ENCODE measurements around the gene PAX4. TPM values are rescaled to one million over a fixed set of nuclear protein-coding genes. Genes with fewer than 3 reads are reported as not detected.

PAX4 gene
- polyA plus RNA-seq, 1 of the 3 experiments (the other 2 are of a cell fraction) = not detected

DNA sequence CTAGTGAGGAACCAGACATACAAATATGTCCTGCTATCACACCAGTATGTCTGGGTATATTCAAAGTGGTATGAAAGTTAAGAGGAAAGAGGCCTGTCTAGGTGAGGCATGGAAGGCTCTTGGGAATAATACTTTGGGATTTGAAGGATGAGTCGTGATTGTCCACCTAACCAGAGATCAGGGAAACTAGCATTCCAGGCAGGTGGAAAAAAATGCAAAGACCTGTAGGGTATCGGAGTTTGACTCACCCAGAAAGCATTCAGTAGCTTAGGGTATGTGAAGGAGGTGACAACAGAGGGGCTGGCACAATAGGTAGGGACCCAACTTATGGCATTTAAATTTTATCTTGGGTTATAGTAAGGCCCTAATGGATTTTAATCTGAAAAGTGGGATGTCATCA lies 31.6 kb downstream of the PAX4 start:
- no peaks in the 10 kb centered on the region for H3K9me3 ChIP-seq
- H3K27ac ChIP-seq (ENCODE audit: low read depth in 2 of 2, low read length in 1 of 2) = no peak overlapping the region
- TF ChIP-seq RAD21 (IDR thresholded peaks at IDR 0.05; ENCODE audit: low read length) (no peak), POLR2AphosphoS5 (IDR thresholded peaks at IDR 0.05; ENCODE audit: low read depth, low read length) (no peak), ELF1 (IDR thresholded peaks at IDR 0.05) (no peak), RFX5 (IDR thresholded peaks at IDR 0.05; ENCODE audit: low read length) (no peak), MAX (IDR thresholded peaks at IDR 0.05; ENCODE audit: low read depth) (no peak)
- peaks cover 6% of the 10 kb centered on the region for H3F3A ChIP-seq (replicated peaks; ENCODE audit: insufficient read depth)
- H3K27me3 ChIP-seq (ENCODE audit: insufficient read depth) = no peaks in the 10 kb centered on the region
- no peak overlapping the region for H3K4me2 ChIP-seq
- DNase-seq = no peak
- no peak overlapping the region for H3K4me3 ChIP-seq (ENCODE audit: low read depth in 2 of 2, low read length in 1 of 2)
- peaks cover 42% of the 10 kb centered on the region for H4K20me1 ChIP-seq (ENCODE audit: insufficient read depth)
- CTCF ChIA-PET = interaction anchor here (0.8 to 7.9 kb wide), 4 partner anchors 9 to 622 kb away, joined by 3 to 78 read pairs (median 4); no protein-coding TSS in a partner anchor
- H2AFZ ChIP-seq (ENCODE audit: low read depth) = no peak overlapping the region
- 87% methylated on average over 2 of the region's 2 CpGs for WGBS (ENCODE audit: low lambda C conversion rate)
- no peaks in the 10 kb centered on the region for H3K9me2 ChIP-seq
- peaks cover 22 to 40% of the 10 kb centered on the region in 2 experiments for H3K36me3 ChIP-seq (replicated peaks in 1 of 2; ENCODE audit: control insufficient read depth in 1 of 2, insufficient read depth in 2 of 2, low read length in 1 of 2)
- H3K79me2 ChIP-seq (ENCODE audit: insufficient read depth) = peaks cover 58% of the 10 kb centered on the region
- H3K9ac ChIP-seq = no peak overlapping the region
- peaks cover 10 to 54% of the 10 kb centered on the region in 2 experiments; a peak in 3 of 4 replicates for H3K4me1 ChIP-seq (ENCODE audit: control insufficient read depth in 1 of 2, insufficient read depth in 2 of 2, low read depth in 1 of 2, low read length in 1 of 2)
- POLR2A ChIA-PET = interaction anchor here (1.1 to 1.9 kb wide), 2 partner anchors 65 to 194 kb away, joined by 5 read pairs; partner anchors contain the start of gene ZNF800

- WGBS (ENCODE audit: low lambda C conversion rate) = 13% methylated on average over 51 of the region's 78 CpGs
- H3K4me2 ChIP-seq = peak within 1 kb of the TSS; percentile 98
- H3K4me1 ChIP-seq (ENCODE audit: control insufficient read depth in 1 of 2, insufficient read depth in 2 of 2, low read depth in 1 of 2, low read length in 1 of 2) = peaks cover 10 to 59% of the 10 kb centered on the region in 2 experiments; a peak in 3 of 4 replicates
- CTCF ChIA-PET = interaction anchor here (0.8 to 7.9 kb wide), 6 partner anchors 8 to 623 kb away, joined by 3 to 78 read pairs (median 4); no protein-coding TSS in a partner anchor
- H4K20me1 ChIP-seq (ENCODE audit: insufficient read depth) = peaks cover 52% of the 10 kb centered on the region
- H3K27ac ChIP-seq (ENCODE audit: low read depth in 2 of 2, low read length in 1 of 2) = peak within 1 kb of the TSS; percentile 67 to 77
- DNase-seq = peak; percentile 99
- no peaks in the 10 kb centered on the region for H3K27me3 ChIP-seq (ENCODE audit: insufficient read depth)
- H2AFZ ChIP-seq (ENCODE audit: low read depth) = peak within 1 kb of the TSS; percentile 95
- H3K79me2 ChIP-seq (ENCODE audit: insufficient read depth) = peaks cover 69% of the 10 kb centered on the region
- H3K9ac ChIP-seq = peak within 1 kb of the TSS; percentile 85
- H3K36me3 ChIP-seq (replicated peaks in 1 of 2; ENCODE audit: control insufficient read depth in 1 of 2, insufficient read depth in 2 of 2, low read length in 1 of 2) = peaks cover 24 to 41% of the 10 kb centered on the region in 2 experiments
- POLR2A ChIA-PET = interaction anchor here (0.6 to 1.9 kb wide), 4 partner anchors 25 to 624 kb away, joined by 3 to 5 read pairs (median 4); partner anchors contain the start of gene ZNF800
- H3K4me3 ChIP-seq (ENCODE audit: low read depth in 2 of 2, low read length in 1 of 2) = peak within 1 kb of the TSS; percentile 95 to 100
- no peaks in the 10 kb centered on the region for H3K9me2 ChIP-seq
- peaks cover 6% of the 10 kb centered on the region for H3F3A ChIP-seq (replicated peaks; ENCODE audit: insufficient read depth)
- H3K9me3 ChIP-seq = no peaks in the 10 kb centered on the region
- TF ChIP-seq GATA2 (CRISPR knock-in tag; IDR thresholded peaks at IDR 0.05) (no peak), NFIC (IDR thresholded peaks at IDR 0.05; ENCODE audit: borderline replicate concordance) (no peak), NRF1 (IDR thresholded peaks at IDR 0.05; ENCODE audit: low read depth, low read length) (no peak), POLR2AphosphoS5 (IDR thresholded peaks at IDR 0.05; ENCODE audit: low read depth, low read length) (peak; percentile 98), SMC3 (IDR thresholded peaks at IDR 0.05; ENCODE audit: low read depth, low read length) (no peak), EP300 (IDR thresholded peaks at IDR 0.05; ENCODE audit: borderline replicate concordance in 1 of 2, low read depth in 1 of 2, low read length in 1 of 2) (peak in 1 of 2 experiments; percentile 20; a peak in 1 of 4 replicates), JUND (IDR thresholded peaks at IDR 0.05) (no peak), RCOR1 (IDR thresholded peaks at IDR 0.05; ENCODE audit: low read length) (no peak), CHD2 (IDR thresholded peaks at IDR 0.05; ENCODE audit: low read length, partially characterized antibody) (peak; percentile 80), MAX (IDR thresholded peaks at IDR 0.05; ENCODE audit: low read depth) (peak; percentile 97), GABPA (IDR thresholded peaks at IDR 0.05; ENCODE audit: low read depth) (peak; percentile 92), FOXM1 (IDR thresholded peaks at IDR 0.05; ENCODE audit: low read depth) (no peak), SIN3A (IDR thresholded peaks at IDR 0.05; ENCODE audit: borderline replicate concordance, low read depth, low read length) (peak; percentile 92)
- TF ChIP-seq, protein P1, sequence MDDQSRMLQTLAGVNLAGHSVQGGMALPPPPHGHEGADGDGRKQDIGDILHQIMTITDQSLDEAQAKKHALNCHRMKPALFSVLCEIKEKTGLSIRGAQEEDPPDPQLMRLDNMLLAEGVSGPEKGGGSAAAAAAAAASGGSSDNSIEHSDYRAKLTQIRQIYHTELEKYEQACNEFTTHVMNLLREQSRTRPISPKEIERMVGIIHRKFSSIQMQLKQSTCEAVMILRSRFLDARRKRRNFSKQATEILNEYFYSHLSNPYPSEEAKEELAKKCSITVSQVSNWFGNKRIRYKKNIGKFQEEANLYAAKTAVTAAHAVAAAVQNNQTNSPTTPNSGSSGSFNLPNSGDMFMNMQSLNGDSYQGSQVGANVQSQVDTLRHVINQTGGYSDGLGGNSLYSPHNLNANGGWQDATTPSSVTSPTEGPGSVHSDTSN (IDR thresholded peaks at IDR 0.05) = peak; percentile 2; the same call in 1 of the 2 replicates
- TF ChIP-seq, protein P2, sequence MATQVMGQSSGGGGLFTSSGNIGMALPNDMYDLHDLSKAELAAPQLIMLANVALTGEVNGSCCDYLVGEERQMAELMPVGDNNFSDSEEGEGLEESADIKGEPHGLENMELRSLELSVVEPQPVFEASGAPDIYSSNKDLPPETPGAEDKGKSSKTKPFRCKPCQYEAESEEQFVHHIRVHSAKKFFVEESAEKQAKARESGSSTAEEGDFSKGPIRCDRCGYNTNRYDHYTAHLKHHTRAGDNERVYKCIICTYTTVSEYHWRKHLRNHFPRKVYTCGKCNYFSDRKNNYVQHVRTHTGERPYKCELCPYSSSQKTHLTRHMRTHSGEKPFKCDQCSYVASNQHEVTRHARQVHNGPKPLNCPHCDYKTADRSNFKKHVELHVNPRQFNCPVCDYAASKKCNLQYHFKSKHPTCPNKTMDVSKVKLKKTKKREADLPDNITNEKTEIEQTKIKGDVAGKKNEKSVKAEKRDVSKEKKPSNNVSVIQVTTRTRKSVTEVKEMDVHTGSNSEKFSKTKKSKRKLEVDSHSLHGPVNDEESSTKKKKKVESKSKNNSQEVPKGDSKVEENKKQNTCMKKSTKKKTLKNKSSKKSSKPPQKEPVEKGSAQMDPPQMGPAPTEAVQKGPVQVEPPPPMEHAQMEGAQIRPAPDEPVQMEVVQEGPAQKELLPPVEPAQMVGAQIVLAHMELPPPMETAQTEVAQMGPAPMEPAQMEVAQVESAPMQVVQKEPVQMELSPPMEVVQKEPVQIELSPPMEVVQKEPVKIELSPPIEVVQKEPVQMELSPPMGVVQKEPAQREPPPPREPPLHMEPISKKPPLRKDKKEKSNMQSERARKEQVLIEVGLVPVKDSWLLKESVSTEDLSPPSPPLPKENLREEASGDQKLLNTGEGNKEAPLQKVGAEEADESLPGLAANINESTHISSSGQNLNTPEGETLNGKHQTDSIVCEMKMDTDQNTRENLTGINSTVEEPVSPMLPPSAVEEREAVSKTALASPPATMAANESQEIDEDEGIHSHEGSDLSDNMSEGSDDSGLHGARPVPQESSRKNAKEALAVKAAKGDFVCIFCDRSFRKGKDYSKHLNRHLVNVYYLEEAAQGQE (IDR thresholded peaks at IDR 0.05; ENCODE audit: low read depth, low read length) = 0 out of 2 replicates have a peak, but pooled peaks have one; percentile 18
- TF ChIP-seq, protein P3, sequence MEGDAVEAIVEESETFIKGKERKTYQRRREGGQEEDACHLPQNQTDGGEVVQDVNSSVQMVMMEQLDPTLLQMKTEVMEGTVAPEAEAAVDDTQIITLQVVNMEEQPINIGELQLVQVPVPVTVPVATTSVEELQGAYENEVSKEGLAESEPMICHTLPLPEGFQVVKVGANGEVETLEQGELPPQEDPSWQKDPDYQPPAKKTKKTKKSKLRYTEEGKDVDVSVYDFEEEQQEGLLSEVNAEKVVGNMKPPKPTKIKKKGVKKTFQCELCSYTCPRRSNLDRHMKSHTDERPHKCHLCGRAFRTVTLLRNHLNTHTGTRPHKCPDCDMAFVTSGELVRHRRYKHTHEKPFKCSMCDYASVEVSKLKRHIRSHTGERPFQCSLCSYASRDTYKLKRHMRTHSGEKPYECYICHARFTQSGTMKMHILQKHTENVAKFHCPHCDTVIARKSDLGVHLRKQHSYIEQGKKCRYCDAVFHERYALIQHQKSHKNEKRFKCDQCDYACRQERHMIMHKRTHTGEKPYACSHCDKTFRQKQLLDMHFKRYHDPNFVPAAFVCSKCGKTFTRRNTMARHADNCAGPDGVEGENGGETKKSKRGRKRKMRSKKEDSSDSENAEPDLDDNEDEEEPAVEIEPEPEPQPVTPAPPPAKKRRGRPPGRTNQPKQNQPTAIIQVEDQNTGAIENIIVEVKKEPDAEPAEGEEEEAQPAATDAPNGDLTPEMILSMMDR (IDR thresholded peaks at IDR 0.05) = no peak
Observed at GRCh38 chr7:127585044-127585953, 32.6 kb downstream of the PAX4 start, which contains the start of gene GCC1. GCC1 (minus strand) TSS chr7:127585596; CDS start chr7:127585182, 414 bp downstream.
